Heart right ventricle (tissue), 16 donors: ENCODE measurements around the gene NEK6. TPM values are rescaled to one million over a fixed set of nuclear protein-coding genes. Genes with fewer than 3 reads are reported as not detected.

Experiments used
- ATAC-seq, 8 donors: fragments of 200-7000 bp; cut with Tn5 transposase; one replicate each; pipeline ENCODE4 v1.9.1; 2020; ENCODE audit warnings: mild to moderate bottlenecking in 8 of 8, moderate library complexity in 8 of 8, moderate number of reproducible peaks in 1 of 8
- DNase-seq, 2 donors: peaks; one replicate each; pipeline ENCODE4 v3.0.0-alpha.2; 2020
- H3K27ac ChIP-seq, 10 donors: fragments of 200-600 bp; sonication (generic) in 2 of 10; one replicate each; pipeline versions ENCODE4 v1.5.0 to v1.8.0; 2020 to 2022; ENCODE audit warnings: mild to moderate bottlenecking in 3 of 10
- H3K27me3 ChIP-seq, 7 donors: fragments of 200-600 bp; one replicate each; pipeline ENCODE4 v1.8.0; 2021 to 2022; ENCODE audit warnings: mild to moderate bottlenecking in 2 of 7
- H3K36me3 ChIP-seq, 9 donors: fragments of 200-600 bp; sonication (generic) in 1 of 9; one replicate each; pipeline versions ENCODE4 v1.5.0 to v1.8.0; 2020 to 2022; ENCODE audit warnings: mild to moderate bottlenecking in 2 of 9
- H3K4me1 ChIP-seq, 9 donors: fragments of 200-600 bp; sonication (generic) in 1 of 9; one replicate each; pipeline versions ENCODE4 v1.5.0 to v1.8.0; 2020 to 2022; ENCODE audit warnings: mild to moderate bottlenecking in 4 of 9
- H3K4me3 ChIP-seq, 10 donors: fragments of 200-600 bp; sonication (generic) in 2 of 10; one replicate each; pipeline versions ENCODE4 v1.5.0 to v1.8.0; 2020 to 2022; ENCODE audit warnings: mild to moderate bottlenecking in 7 of 10, moderate library complexity in 2 of 10
- H3K9me3 ChIP-seq, 11 donors: fragments of 200-600 bp in 10 of 11; sonication (generic) in 2 of 11; one replicate each; pipeline versions ENCODE4 v1.5.0 to v1.8.0; 2013 to 2022; ENCODE audit warnings: mild to moderate bottlenecking in 2 of 11, control low read depth in 1 of 11, moderate library complexity in 1 of 11
- CTCF ChIP-seq, 9 donors: fragments of 200-600 bp; sonication (generic) in 2 of 9; IDR thresholded peaks; one replicate each; pipeline versions ENCODE4 v1.5.0 to v1.8.0; 2021 to 2022; ENCODE audit warnings: antibody characterized with exemption in 9 of 9, mild to moderate bottlenecking in 5 of 9, moderate library complexity in 1 of 9
- WGBS, 2 donors: extraction: QIAGEN DNeasy Blood & Tissue Kit; methylation state at CpG; one replicate each; pipeline ENCODE4 v1.1.7; 2013; ENCODE audit warnings: inconsistent platforms in 1 of 2; 5-methylcytosine and 5-hydroxymethylcytosine counted together
- intact Hi-C, 10 donors: fragments of 100-400 bp; cut with DNase I; formaldehyde crosslinking; loops; one replicate each; pipeline versions ENCODE4 v1.11.1 to v1.14.2; 2022
- polyA plus RNA-seq, 2 donors: library from polyadenylated mRNA; stranded (reverse); fragments of 200-250 nt; gene quantifications; one replicate each; pipeline ENCODE4 v1.2.3, GENCODE V29; 2013
- total RNA-seq, 10 donors: library from RNA; stranded (reverse); fragmentation: NEBNext Ultra II Directional in 3 of 10; extraction: Animal tissue kit (Norgen Biotek cat#: 25700) in 3 of 10; gene quantifications; one replicate each; pipeline versions ENCODE4 v1.2.1 to v1.2.4, GENCODE V29; 2021 to 2023
- donor health status: Arrhythmogenic right ventricular cardiomyopathy.
- donor health status: ischemic (EF 13 %, LVEDD 7.1; RV severe dilation, severe dysfunction).
- donor health status: healthy with polysubstance abuse.
- donor health status: DM: no; HTN: yes; CAD: no.
- donor health status: DM: no; HTN: no; CAD: no.
- donor health status: ischemic (EF 25% LVEDD 6.9; RV normal size, moderate dysfunction).
- donor health status: ischemic (EF 25% LVEDD 5.7; RV mildly dilated, moderate dysfunction).
- donor health status: healthy.
- donor health status: DM: yes; HTN: yes; CAD: no.
- donor health status: Ischemic cardiomyopathy.
- donor health status: ischemic (EF 35%, LVEDD 5.7; RV mildly dilated, moderate dysfunction).
- donor health status: nonischemic (EF 11% LVEDD 7.7; RV severe dilation, severe dysfunction).
- donor health status: DM: yes; HTN: yes; CAD: no.
- donor health status: PGD.
- donor health status: ischemic (EF 29% LVEDD 5.4; RV normal size, mild dysfunction).
- donor health status: nonischemic (EF 23%, LVEDD 6.1; RV moderate dilation, normal function).

Gene NEK6
- total and polyA plus RNA-seq, 12 donors: 1.9 to 22.4 (median 7.5) TPM

- Histone ChIP-seq H3K4me1 (peaks cover 6 to 80% (median 27%) of the 10 kb centered on the region in 9 donors), H3K4me3 (no peak overlapping the region), H3K27ac (no peak overlapping the region), H3K9me3 (no peaks in the 10 kb centered on the region), H3K36me3 (peaks cover 0 to 51% (median 0%) of the 10 kb centered on the region in 9 donors), H3K27me3 (no peaks in the 10 kb centered on the region)
- DNase-seq (no peak), ATAC-seq (no peak)
- intact Hi-C loops: no loop called here
- WGBS, 2 donors: 85 to 86% methylated on average over 9 of the region's 9 CpGs
- TF ChIP-seq CTCF (IDR thresholded peaks at IDR 0.05): no peak
Measured at GRCh38 chr9:124272979-124273378, 15.2 kb downstream of the NEK6 start.

DNA sequence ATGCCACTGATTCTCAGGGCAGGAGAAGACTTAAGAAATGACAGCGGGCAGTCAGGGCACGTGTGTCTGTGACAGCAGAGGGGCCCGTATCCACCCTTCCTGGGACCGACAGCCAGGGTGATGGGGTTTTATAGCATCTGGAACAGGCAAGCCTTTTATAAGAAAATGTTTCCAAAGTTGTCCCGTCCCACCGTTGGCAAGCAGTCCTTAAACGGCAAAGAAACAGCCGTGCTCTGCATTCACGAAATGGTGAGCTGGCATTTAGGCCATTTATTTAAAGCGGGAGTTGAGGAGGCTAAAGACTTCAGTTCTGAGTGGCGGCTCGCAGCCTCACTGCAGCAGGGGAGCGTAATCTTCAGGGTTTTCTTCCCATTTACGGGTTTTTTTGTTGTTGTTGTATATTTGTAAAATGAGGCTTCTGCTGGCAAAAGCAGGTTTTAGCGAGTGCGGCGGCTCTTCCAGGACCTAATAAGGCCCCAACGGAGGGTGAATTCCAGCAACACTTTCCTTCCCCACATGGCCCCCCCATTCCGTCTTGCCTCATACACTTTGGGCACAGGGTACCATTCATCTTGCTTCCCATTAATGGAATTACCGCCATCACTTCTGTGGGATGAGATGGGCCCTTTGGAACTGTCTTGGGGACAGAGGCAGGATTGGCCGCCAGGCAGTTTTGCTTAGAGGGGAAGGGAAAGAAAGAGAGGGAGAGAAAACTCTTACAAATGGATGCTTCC, 15.8 kb downstream of the NEK6 start:
- 90 to 94% methylated on average over 21 of the region's 21 CpGs for WGBS, 2 donors
- no peaks in the 10 kb centered on the region for H3K9me3 ChIP-seq
- no peaks in the 10 kb centered on the region for H3K27me3 ChIP-seq
- DNase-seq (no peak), ATAC-seq (no peak)
- H3K36me3 ChIP-seq: peaks cover 0 to 48% (median 0%) of the 10 kb centered on the region in 9 donors
- H3K27ac ChIP-seq: no peak overlapping the region
- no peak overlapping the region for H3K4me3 ChIP-seq
- peaks cover 6 to 80% (median 33%) of the 10 kb centered on the region in 9 donors for H3K4me1 ChIP-seq
- no peak for TF ChIP-seq CTCF (IDR thresholded peaks at IDR 0.05)
- intact Hi-C loops: no loop called here

GRCh38 chr9:124274226-124274625, 16.5 kb downstream of the NEK6 start:
- Histone ChIP-seq H3K4me3 (no peak overlapping the region), H3K9me3 (no peaks in the 10 kb centered on the region), H3K27me3 (no peaks in the 10 kb centered on the region), H3K27ac (no peak overlapping the region), H3K4me1 (peaks cover 6 to 82% (median 39%) of the 10 kb centered on the region in 9 donors), H3K36me3 (peaks cover 0 to 43% (median 0%) of the 10 kb centered on the region in 9 donors)
- no peak for ATAC-seq
- no peak for DNase-seq
- intact Hi-C loops: no loop called here
- no peak for TF ChIP-seq CTCF (IDR thresholded peaks at IDR 0.05)
- WGBS, 2 donors: 88 to 99% methylated on average over 6 of the region's 6 CpGs

GRCh38 chr9:124274738-124275137, 17.0 kb downstream of the NEK6 start:
- WGBS, 2 donors: 93 to 95% methylated on average over 7 of the region's 7 CpGs
- TF ChIP-seq CTCF (IDR thresholded peaks at IDR 0.05): no peak
- Histone ChIP-seq H3K27ac (no peak overlapping the region), H3K4me3 (no peak overlapping the region), H3K36me3 (peaks cover 0 to 40% (median 0%) of the 10 kb centered on the region in 9 donors), H3K4me1 (peaks cover 6 to 83% (median 45%) of the 10 kb centered on the region in 9 donors), H3K27me3 (no peaks in the 10 kb centered on the region), H3K9me3 (no peaks in the 10 kb centered on the region)
- intact Hi-C loops: no loop called here
- no peak for DNase-seq
- ATAC-seq: no peak
